ENCODE measurements around the gene PDE12. TPM values are rescaled to one million over a fixed set of nuclear protein-coding genes. Genes with fewer than 3 reads are reported as not detected.

The PDE12 gene
- 19.0 and 20.4 TPM in 2 replicates for total RNA-seq
- 12.7 and 12.8 TPM in 2 replicates for polyA plus RNA-seq
- polyA plus RNA-seq (2011; cell fraction: cytosol; rRNA removed): 8.8 and 9.2 TPM in 2 replicates
- polyA plus RNA-seq (2011; cell fraction: nucleus; rRNA removed): 6.6 and 7.7 TPM in 2 replicates
- polyA plus RNA-seq (2012): 9.7 and 12.3 TPM in 2 replicates
- polyA minus RNA-seq: 27.7 and 32.5 TPM in 2 replicates
- polyA minus RNA-seq (2011; cell fraction: cytosol; rRNA and poly(A)+ RNA removed): 30.6 TPM
- polyA minus RNA-seq (2011; cell fraction: nucleus; rRNA and poly(A)+ RNA removed): 16.1 and 17.5 TPM in 2 replicates
- Bru-seq, nascent RNA: percentile 84 among the genes with signal in this experiment
- percentile 88 among the genes with signal in this experiment for BruChase-seq, experiment 1, labeled RNA remaining after a 6-hour chase
- BruChase-seq, experiment 2, labeled RNA remaining after a 2-hour chase: percentile 93 among the genes with signal in this experiment
- long read RNA-seq, full-length matches to known transcripts: 50 of 56 reads
- long read RNA-seq, partial matches to known transcripts: 5 of 56 reads
- long read RNA-seq, other reads (novel, unspliced or antisense): 1 of 56 reads

DNA sequence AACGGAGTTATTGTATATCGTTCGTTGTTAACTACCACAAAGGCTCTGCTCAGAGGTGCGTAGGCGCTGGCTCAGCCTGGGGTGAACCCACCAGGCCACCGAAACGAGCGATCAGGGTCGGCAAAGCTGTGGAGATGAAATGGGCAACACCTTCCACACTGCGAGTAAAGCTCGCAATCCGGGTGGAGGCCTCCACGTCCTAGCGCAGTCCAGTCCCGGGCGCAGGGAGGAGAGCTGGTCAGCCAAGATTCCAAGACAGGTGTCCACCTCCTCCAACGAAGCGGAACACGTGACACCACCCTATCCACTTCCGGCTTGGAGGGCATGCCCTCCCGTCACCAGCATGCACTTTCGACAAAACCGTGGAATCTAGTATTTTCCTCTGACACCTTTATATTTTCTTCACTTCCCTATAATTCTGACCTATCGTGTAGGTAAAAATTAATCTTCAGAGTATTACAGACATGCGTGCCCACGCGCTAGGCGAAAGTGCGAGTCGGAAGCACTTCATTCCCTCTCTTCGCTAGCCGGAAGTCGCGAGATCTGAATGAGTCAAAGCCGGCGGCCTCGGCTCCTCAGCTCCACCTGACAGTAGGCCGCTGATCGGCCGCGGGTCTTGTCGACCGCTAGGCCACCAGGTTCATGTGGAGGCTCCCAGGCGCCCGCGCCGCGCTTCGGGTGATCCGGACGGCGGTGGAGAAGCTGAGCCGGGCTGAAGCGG, at the start of gene PDE12:
PDE12 (plus strand) TSS at position 537 of the 721 bp plus-strand sequence; CDS start at position 643, 106 bp downstream.
- no peaks in the 10 kb centered on the region for H3K36me3 ChIP-seq (ENCODE audit: control insufficient read depth in 2 of 2, extremely low read depth in 1 of 2, insufficient read depth in 2 of 2, low read length in 2 of 2)
- ChIA-PET CTCF (interaction anchor here (1.0 to 3.3 kb wide), 8 partner anchors 10 to 158 kb away, joined by 3 to 27 read pairs (median 5); no protein-coding TSS in a partner anchor), POLR2A (interaction anchor here (0.5 to 2.1 kb wide), 3 partner anchors 37 to 92 kb away, joined by 3 to 11 read pairs (median 5); partner anchors contain the start of gene ARF4)
- H3K9me1 ChIP-seq (replicated peaks; ENCODE audit: control insufficient read depth, extremely low read depth, insufficient read depth, low read length): no peaks in the 10 kb centered on the region
- no peaks in the 10 kb centered on the region for H4K20me1 ChIP-seq (replicated peaks; ENCODE audit: control insufficient read depth, extremely low read depth, insufficient read depth, low read length)
- peak within 1 kb of the TSS; percentile 44 to 84 (median 48) for H3K4me3 ChIP-seq (replicated peaks in 1 of 3; ENCODE audit: insufficient read depth in 1 of 3, low read depth in 1 of 3, low read length in 3 of 3)
- peak within 1 kb of the TSS; percentile 96 for H3K4me2 ChIP-seq (ENCODE audit: insufficient read depth, low read length)
- TF ChIP-seq GATA2 (IDR thresholded peaks at IDR 0.05; ENCODE audit: insufficient read depth, insufficient read length, low read depth, low read length) (no peak), FOS (IDR thresholded peaks at IDR 0.05; ENCODE audit: borderline replicate concordance, insufficient read depth, low read length) (peak; percentile 69), MYC (IDR thresholded peaks at IDR 0.05; ENCODE audit: low read depth, low read length) (peak; percentile 83), EZH2 (IDR thresholded peaks at IDR 0.05; ENCODE audit: borderline replicate concordance, low read depth, low read length, severe bottlenecking) (no peak), CTCF (IDR thresholded peaks at IDR 0.05; ENCODE audit: extremely low read depth in 1 of 2, insufficient read depth in 1 of 2, low read depth in 1 of 2, low read length in 2 of 2) (no peak), POLR2AphosphoS5 (IDR thresholded peaks at IDR 0.05; ENCODE audit: insufficient read depth, low read depth, low read length) (peak; percentile 76), POLR2A (IDR thresholded peaks at IDR 0.05; ENCODE audit: low read depth, low read length) (peak; percentile 90), JUN (IDR thresholded peaks at IDR 0.05; ENCODE audit: borderline replicate concordance, insufficient read depth, insufficient read length, low read depth) (peak; percentile 49)
- TF ChIP-seq, protein P1, sequence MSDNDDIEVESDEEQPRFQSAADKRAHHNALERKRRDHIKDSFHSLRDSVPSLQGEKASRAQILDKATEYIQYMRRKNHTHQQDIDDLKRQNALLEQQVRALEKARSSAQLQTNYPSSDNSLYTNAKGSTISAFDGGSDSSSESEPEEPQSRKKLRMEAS (IDR thresholded peaks at IDR 0.05; ENCODE audit: insufficient read depth, insufficient read length): peak; percentile 95
- FAIRE-seq (peak; percentile 72), DNase-seq (ENCODE audit: low read depth, low spot score) (peak; percentile 89)
- dilution Hi-C loops (cut with MboI; ENCODE audit: extremely low pct_ligation_motif_present, low sequenced_read_pairs) (no loop called here), intact Hi-C loops (cut with micrococcal nuclease) (loop anchor here (2.0 to 10.0 kb wide), 6 partner anchors 37 to 454 kb away; partner anchors contain the start of genes APPL1, ARF4 and SLMAP)
- H3K4me1 ChIP-seq (ENCODE audit: control insufficient read depth, extremely low read depth, insufficient read depth, low read length): peaks cover 16% of the 10 kb centered on the region
- H2AFZ ChIP-seq (ENCODE audit: low read depth, low read length): peak within 1 kb of the TSS; percentile 89
- H3K27ac ChIP-seq (ENCODE audit: insufficient read depth, low read depth, low read length): peak within 1 kb of the TSS; percentile 81
- H3K79me2 ChIP-seq (ENCODE audit: control insufficient read depth, insufficient read depth, low read length): peaks cover 39% of the 10 kb centered on the region
- TSS peak; percentile 87 for BruUV-seq (replicated peaks)
- no peaks in the 10 kb centered on the region for H3K27me3 ChIP-seq (ENCODE audit: control insufficient read depth in 2 of 2, insufficient read depth in 2 of 2, low read length in 2 of 2)
- H3K9ac ChIP-seq (replicated peaks; ENCODE audit: extremely low read depth, insufficient read depth, low read length): peak within 1 kb of the TSS; percentile 70
- H3K9me3 ChIP-seq (replicated peaks; ENCODE audit: control insufficient read depth, insufficient read depth, low read length): no peaks in the 10 kb centered on the region
